Inferior parietal cortex (tissue), 1 donor: ENCODE data around the gene ATXN7L3.

Experiments
- DNase-seq: peaks from one replicate; pipeline ENCODE4 v3.0.0-alpha.2; 2016; ENCODE audit errors: extremely low spot score

The ATXN7L3 gene

DNA sequence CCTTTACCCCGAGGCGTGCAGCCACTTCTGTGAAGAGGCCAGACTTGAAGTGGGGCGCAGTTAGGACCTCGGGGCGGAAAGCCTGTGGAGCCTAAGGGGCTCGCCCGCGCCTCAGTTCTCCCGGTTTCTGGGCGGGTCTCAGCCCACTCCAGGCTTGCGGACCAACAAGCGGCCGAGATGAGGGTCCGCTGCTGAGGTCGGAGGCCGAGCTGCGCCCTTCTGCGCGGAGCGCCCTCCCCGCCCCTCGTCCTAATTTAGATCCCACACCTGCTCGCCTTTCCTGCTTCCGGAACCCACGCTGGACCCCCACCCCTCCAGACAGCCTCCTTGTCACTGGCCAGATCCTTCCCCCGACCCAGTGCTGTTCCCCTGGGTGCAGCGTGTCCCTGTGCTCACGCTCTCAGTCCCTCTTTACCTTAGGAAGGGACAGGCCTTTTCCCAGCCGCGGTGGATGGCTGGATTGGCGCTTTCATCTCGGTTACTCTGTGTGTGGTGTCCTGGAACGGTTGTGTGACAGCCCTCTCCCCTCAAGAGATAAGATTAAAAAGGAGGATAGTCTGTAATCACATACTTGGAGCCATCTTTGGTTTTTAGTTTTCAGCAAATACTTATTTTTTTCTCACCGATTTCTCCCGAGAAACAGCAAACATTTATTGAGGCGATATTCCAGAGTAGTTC lies 933 bp upstream of the ATXN7L3 start:
- no peak for DNase-seq

- DNase-seq = no peak
Measured at GRCh38 chr17:44198721-44199552, 747 bp downstream of the ATXN7L3 start.

- peak; percentile 40 for DNase-seq
Measured at GRCh38 chr17:44197980-44198720, 1.5 kb downstream of the ATXN7L3 start.

- DNase-seq = no peak
Measured at GRCh38 chr17:44197107-44197506, 2.6 kb downstream of the ATXN7L3 start.

DNA sequence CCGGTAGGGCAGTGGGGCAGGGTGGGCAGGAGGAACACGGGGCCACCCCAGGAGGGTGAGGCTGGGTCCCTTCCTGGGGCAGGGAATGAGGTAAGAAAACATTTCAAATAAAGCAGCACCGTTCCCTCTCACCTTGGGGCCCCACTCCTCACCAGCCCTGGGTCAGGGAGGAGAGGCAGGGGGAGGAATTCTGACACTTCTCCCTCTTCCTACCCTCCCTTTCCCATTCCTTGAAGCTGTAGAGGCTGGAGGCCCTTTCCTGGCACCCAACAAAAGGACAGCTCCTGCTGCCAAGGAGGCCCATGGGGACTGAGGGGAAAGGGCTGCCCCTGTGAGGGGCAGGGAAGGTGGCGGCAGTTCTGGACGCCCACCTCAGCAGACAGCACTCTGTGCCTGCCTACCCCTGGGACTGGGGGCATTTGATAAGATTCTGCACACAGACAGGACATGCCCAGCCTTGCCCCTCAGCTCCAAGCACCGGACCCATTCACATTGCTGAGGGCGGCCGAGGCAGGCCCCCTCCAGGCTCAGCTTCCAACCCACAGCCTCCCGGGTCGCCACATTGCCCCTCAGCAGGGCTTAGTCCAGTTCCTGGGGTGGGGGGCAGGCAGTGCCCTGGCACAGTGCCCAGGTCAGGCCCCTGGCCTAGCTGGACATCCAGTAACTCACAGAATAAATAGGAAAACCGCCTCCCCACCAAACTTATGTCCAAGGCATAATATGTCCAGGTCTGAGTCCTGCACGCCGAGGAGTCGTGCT lies 6.2 kb downstream of the ATXN7L3 start:
- no peak for DNase-seq

- DNase-seq = no peak
Measured at GRCh38 chr17:44192750-44193149, 6.9 kb downstream of the ATXN7L3 start.

- DNase-seq = no peak
Measured at GRCh38 chr17:44191941-44192496, 7.7 kb downstream of the ATXN7L3 start.

- no peak for DNase-seq
Measured at GRCh38 chr17:44191369-44191768, 8.3 kb downstream of the ATXN7L3 start.

- no peak for DNase-seq
Measured at GRCh38 chr17:44190481-44190880, 9.2 kb downstream of the ATXN7L3 start.

DNA sequence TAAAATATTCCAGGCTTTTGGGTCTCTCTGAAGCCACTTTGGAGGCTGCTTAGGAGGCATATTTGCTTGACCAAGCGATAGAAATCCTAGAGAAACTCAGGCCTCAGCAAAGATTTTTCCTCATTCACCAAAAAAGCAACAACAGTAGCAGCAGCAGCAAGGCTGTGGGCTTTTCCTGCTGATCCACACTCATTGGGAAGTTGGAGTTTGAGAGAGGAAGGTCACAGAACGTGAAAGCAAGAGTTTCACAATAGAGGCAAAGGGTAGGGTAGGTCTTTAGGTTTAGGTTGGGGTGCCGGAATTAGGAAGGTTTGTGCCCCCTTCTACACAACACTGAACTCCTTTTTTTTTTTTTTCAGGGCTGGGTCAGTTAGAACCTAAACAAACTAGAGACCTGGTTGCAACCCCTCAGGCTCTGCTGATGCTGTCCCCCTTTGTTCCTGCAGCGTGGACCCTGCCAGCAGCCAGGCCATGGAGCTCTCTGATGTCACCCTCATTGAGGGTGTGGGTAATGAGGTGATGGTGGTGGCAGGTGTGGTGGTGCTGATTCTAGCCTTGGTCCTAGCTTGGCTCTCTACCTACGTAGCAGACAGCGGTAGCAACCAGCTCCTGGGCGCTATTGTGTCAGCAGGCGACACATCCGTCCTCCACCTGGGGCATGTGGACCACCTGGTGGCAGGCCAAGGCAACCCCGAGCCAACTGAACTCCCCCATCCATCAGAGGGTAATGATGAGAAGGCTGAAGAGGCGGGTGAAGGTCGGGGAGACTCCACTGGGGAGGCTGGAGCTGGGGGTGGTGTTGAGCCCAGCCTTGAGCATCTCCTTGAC lies 10.9 kb downstream of the ATXN7L3 start:
- no peak for DNase-seq

GRCh38 chr17:44187131-44187899 lies 12.4 kb downstream of the ATXN7L3 start:
- DNase-seq = no peak

DNA sequence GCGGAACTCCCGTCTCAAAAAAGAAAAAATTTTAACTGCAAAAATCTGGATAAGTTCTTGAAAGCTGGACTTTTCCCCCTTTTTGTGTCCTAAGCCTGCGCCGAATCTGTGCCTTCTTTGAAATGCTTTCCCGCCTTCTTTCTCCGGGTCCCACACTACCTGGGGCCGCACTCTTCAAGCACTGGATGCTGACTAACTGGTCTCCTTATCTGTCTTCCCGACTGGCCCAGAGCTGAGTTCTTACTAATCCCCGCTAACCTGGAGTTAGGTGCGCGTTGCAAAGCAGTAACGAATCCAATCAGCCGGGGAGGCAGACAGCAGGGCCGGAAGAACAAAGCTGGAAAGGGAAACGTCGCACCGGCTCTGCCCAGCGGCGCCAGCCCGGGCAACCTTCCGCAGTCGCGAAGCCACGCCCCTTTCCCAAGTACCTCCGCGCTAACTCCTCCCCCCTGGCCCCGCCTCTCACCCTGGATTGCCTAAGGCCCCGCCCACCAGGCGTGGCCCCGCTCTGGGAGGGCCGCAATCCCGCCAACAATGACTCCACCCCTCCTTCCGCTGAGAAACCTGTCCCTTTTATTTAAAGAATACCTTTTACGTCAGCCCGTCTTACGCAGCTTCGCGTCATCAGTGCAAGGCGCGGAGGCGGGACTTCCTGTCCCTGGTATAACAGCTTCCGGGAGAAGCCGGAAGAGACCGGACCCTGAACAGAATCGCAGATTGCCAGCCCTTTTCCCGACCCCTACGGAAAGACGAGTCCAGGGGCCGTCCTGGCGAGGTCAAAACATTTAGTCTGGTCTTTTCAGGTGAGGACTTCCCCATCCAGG lies 13.2 kb downstream of the ATXN7L3 start, which contains the start of gene TMUB2:
Gene TMUB2 (plus strand): TSS at position 666 of the 824 bp plus-strand sequence. CDS start 737 bp downstream, outside the sequence.
- peak; percentile 99 for DNase-seq

- DNase-seq = no peak
Measured at GRCh38 chr17:44184212-44184810, 15.4 kb downstream of the ATXN7L3 start.

GRCh38 chr17:44183024-44183423 lies 16.7 kb downstream of the ATXN7L3 start:
- no peak for DNase-seq

GRCh38 chr17:44178133-44178532 lies 21.6 kb downstream of the ATXN7L3 start:
- no peak for DNase-seq

- no peak for DNase-seq
Measured at GRCh38 chr17:44177640-44178039, 22.0 kb downstream of the ATXN7L3 start.

- no peak for DNase-seq
Measured at GRCh38 chr17:44176671-44177501, 22.8 kb downstream of the ATXN7L3 start.
